GM21717 (cell line): ENCODE results near the gene CRY1.
"Not testable (repeated sequence)": the region's sequence is repeated elsewhere in the genome, so short reads cannot be mapped to it uniquely, and the experiment has no call there.

Experiments
- ATAC-seq: cut with Tn5 transposase; IDR thresholded peaks from one replicate; pipeline ENCODE4 v1.9.1; 2021; ENCODE audit warnings: mild to moderate bottlenecking, moderate library complexity; ENCODE audit not compliant: unreplicated experiment

The CRY1 gene

DNA sequence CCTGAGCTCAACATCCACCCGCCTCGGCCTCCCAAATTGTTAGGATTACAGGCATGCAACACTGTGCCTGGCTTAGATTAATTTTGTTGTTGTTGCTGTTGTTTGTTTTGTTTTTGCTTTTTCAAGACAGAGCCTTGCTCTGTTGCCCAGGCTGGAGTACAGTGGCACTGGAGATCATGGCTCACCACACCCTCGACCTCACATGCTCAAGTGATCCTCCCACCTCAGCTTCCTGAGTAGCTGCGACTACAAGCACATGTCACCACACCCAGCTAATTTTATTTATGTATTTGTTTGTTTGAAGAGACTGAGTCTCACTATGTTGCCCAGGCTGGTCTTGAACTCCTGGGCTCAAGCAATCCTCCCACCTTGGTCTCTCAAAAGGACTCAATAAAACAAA lies 26.7 kb downstream of the CRY1 start:
- no peak for ATAC-seq

DNA sequence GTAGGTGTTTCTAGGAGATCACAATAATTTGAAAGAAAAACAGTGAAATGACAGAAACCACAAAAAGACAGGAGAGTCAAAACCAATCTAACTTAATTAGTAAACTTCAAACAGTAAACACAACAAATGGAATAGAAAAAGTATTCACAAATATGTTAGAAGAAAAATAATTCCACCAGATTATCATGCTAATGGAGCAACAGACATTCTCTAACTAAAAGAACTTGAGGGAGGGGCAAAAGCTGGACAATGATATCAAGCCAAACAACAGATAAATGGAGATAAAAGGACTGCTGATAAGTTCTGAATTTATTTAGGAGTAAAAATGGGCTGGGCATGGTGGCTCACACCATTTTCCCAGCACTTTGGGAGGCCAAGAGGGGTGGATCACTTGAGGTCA lies 28.7 kb downstream of the CRY1 start:
- ATAC-seq, result no peak

DNA sequence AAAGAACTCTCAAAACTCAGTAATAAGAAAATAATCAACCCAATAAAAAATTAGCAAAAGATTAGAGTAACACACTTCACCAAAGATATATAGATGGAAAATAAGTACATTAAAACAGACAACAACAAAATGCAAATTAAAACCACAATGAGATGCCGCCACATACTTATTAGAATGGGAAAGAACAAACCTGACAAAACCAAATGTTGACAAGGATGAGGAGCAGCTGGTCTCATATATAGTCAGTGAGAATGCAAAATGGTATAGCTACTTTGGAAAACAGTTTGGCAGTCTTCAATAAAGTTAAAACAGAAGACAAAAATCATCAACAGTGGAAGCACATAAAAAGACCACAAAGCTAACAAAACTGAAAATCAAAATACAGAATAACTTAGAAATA lies 29.1 kb downstream of the CRY1 start:
- no peak for ATAC-seq

DNA sequence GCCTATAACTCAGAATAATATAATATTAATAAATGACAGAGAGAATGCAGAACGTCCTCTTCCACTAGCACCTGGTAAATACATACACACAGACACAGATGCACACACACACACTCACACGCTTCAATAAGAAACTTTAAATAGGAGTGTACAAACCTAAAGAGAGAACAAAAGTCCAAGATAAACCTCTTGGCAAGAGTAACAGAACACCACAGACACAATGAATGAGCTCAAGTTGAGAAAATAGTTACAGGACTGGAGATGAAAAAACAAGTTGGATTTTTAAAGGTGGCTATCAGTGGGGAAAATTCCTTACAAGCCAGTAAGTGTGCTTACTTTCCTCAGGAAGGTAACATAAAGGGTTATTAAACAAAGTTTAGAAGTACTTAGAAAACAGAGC lies 35.2 kb downstream of the CRY1 start:
- ATAC-seq, result no peak

DNA sequence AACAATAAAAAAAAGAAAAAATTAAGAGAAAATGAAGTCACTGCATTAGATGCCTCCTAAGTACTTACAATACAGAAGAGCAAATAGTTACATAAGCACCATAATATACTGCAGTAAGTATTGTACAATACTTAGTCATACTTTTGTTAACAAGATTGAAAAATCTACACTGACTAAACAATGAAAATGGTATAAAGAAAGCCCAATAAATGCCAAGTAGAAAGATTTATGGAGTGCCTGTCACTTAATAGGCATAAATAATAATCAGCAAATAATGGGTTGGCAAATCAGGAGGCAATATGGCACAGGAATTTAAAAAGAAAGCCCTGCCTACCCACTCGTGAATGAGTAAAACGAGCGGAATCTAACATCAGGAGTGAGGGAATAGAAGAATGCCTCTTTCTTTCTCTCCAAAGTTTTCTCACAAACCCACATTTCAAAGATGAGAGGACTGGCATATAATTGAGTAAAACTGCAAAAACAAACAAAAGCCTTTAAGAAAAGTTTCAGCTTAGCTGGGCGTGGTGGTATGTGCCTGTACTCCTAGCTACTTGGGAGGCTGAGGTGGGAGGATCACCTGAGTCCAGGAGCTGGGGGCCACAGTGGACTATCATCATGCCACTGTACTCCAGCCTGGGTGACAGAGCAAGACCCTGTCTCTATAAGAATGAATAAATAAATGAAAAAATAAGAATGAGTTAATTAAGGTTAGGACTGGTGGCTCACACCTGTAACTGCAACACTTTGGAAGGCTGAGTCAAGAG lies 36.1 kb downstream of the CRY1 start:
- no peak for ATAC-seq

DNA sequence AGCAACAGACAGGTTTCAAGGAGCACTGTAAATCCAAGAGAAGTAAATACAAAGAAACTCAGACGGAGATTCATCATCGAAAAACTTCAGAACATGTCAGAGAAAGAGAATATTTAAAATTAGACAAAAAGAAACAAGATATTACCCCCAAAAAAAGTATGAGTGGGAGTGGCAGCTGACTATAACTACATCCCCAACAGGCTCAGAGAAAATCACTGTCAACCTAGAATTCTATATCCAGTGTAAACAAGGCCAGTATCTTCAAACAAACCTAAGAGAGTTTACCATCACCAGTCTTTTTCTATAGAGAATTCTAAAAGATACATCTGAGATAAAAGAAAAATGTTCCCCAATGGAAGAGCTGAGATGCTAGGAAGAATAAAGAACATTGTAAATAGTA lies 39.6 kb downstream of the CRY1 start:
- no peak for ATAC-seq

DNA sequence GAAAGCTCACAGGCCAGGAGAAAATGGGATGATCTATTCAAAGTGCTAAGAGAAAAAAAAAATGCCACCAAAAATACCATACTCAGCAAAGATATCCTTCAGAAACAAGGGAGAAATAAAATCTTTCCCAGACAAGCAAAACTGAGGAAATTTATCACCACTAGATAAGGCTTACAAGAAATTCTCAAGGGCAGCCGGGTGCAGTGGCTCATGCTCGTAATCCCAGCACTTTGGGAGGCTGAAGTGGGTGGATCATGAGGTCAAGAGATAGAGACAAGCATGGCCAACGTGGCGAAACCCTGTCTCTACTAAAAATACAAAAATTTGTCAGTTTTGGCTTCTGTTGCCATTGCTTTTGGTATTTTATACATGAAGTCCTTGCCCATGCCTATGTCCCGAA lies 48.2 kb downstream of the CRY1 start:
- no peak for ATAC-seq

DNA sequence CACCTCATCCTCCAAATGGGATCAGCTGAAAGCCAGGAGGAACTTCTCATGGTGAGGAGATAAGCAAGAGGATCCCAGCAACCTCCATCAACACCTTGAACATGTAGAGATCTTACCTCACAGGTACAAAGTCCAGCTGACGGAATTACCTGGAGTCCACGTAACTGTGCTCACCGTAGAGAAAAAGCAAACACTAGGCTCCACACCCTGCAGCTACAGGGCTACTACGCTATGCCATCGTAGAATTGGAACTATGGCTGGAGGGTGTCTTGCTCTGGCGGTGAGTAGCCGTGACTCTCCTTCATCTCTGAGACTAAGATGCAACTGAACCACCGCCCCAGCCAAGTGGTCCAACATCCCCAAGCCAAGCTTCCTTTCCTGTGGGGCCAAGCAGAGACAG lies 50.5 kb downstream of the CRY1 start:
- ATAC-seq, result no peak

DNA sequence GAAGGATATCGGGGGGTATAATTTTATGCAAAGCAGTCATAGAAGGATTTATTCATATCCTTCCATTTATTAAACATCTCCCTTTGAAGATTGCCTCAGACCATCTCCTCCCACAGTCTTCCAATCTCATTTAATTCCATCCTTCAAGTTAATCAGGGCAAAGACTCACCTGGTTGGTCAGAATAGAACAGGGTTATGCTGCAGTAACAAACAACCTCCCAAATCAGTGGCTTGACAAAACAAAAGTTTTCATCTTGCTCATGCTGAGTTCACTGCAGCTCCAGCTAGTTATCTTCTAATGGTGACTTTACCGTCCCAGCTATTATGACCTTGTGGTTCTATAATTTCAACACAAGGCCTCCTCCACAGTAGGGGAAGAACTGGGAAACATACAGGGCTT lies 57.6 kb downstream of the CRY1 start:
- ATAC-seq, result no peak

DNA sequence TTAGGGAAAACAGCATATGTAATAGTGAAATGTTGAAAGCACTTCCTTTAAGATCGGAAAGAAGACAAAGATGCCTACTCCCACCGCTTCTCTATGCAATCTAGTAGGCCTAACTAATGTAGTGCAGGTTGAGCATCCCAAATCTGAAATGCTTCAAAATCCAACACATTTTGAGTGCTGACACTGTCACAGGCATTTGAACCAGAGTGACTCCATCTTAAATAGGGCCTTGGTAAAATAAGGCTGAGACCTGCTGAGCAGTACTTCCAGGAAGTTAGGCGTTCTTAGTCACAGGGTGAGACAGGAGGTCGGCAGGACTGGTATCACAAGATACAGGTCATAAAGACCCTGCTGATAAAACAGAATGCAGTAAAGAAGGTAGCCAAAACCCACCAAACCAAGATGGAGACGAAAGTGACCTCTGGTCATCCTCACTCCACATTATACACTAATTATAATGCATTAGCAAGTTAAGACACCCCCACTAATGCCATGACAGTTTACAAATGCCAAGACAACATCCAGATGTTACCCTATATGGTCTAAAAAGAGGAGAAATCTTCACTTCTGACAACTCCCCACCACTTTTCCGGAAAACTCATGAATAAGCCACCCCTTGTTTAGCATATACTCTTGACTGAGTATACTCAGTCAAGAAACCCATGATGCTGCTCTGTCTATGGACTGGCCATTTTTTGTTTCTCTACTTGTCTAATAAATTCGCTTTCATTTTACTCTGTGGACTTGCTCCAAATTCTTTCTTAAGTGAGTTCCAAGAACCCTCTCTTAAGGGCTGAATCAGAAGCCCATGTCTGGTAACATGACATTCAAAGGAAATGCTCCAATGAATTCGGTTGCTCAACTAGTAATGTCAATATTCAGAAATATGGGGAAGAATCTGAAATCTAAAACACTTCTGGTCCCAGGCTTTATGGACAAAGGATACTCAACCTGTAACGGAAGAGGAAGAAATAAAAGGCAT lies 59.3 kb downstream of the CRY1 start:
- no peak for ATAC-seq

DNA sequence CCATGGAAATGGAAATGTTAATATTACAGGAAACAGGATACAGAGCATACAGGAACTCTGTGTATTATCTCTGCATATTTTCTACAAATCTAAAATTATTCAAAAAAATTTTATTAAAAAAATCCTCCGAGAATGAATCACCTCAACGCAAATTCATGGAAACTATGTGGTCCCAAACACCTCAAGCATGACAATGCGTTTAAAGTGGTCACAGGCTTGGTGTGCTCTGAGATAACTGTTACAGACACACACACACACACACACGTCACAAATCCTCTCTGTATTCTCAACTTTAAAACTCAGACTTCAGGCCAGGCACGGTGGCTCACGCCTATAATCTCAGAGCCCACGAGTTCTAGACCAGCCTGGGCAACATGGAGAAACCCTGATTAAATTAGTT lies 61.1 kb downstream of the CRY1 start:
- no peak for ATAC-seq

DNA sequence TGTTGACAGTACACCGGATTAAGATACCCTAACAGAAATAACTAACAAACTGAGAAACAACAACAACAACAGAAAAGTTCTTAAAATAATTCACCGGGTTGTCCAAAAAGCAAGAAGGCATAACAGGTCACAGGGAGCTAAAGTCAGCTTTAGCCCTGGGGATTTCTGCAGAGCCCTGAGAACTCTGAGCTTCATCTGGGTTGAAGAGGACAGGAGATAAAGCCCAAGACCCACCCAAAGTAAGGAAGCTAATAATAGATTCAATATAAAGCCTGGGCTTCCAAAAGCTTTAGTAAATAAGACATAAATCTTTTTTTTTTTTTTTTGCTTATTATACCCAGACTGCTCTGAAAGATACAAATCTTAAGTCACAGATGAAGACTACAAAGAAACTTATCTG lies 62.3 kb downstream of the CRY1 start:
- ATAC-seq, result no peak

DNA sequence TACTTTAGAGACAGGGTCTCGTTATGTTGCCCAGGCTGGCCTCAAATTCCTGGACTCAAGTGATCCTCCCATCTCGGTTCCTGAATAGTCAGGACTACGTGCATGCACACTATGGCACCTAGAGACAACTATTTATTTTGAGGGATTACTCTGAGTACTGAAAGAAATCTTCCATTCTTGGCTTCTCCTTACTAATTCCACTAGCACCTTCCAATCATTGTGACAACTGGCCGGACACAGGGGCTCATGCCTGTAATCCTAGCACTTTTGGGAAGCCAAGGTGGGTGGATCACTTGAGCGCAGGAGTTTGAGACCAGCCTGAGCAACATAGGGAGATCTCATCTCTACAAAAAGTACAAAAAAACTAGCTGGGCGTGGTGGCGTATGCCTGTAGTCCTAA lies 64.3 kb downstream of the CRY1 start:
- ATAC-seq, result no peak

DNA sequence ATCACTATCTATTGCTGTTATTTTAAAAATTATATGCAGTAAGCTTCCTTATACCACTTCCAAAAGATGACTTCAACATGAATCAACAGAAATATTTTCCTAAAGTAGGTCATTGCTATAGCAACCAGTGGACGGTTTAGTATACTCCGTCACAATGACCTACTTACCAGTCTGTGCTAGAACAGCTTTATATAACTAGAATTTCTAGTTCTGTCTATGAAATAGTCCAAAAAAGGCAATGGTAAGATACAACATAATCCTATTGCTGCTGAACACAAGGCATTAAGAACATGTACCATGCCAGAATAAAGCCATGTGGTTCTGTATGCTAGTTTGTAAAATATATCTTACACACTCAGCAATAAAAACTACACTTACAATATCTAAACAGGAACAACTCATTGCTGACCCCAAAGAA lies 65.7 kb downstream of the CRY1 start:
- ATAC-seq, result no peak

DNA sequence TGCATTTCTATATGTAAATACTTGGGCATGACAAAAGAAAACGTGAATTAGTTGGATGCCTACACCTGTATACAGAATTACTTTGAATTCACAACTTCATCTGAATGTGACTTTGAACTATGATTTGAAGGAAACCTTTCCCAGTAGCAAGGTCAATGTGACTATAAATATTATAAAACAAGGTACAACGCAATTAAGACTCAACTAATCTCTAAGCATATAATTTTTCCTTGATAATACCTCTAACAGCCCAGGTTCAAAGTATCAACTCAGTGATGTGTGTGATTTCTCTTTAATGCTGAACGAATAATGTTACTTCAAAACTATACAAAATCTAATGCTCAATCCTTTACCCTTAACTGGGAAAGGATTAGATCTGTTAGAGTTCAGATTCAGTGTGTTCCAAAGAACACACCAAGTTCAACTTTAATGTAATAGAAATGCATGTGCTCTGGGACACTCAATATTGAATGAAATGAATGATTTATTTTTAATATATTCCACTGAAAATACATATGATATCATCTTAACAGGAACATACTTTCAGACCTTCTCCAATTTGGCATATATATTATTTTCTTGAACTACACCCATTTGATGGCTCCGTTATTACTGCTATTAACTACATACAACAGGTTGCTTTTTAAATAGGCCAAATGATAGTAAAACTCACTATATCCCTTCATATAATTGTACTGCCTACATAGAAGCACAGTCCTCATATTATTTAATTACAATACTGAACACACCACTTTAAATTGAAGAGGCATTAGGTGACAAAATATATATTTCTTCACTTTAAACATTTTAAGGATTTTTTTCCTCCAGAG lies 66.3 kb downstream of the CRY1 start:
- ATAC-seq, result no peak

DNA sequence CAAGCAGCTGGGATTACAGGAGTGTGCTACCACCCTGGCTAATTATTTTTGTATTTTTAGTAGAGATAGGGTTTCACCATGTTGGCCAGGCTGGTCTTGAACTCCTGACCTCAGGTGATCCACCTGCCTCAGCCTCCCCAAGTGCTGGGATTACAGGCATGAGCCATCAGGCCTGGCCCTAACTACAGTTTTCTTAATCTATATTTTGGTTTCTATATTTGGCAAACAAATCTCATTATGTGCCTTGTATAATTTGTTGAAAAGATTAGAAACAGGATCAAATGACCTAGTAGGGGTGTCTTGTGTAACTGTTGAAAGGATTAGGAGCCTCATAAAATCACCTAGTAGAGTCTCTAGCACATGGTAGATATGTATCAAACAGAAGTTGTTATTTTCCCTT lies 67.0 kb downstream of the CRY1 start:
- ATAC-seq, result not testable (repeated sequence)

DNA sequence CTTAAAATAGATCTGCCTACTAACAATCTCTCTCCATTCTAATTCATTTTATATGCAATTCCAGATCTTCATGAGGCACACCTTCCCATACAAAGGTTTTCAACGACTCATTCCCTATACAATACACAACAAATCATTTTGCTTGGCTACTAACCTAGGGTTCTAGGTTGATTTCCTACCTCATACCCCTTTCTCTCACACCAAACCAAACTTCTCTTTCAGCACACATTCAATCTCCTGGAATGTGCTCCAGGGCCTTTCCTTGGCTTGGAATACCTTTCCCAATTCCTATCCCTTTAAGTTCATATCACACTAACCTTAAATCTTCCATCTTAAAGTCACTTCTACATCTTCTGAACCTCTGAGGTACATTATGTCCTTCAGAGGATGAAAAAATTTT lies 67.7 kb downstream of the CRY1 start:
- ATAC-seq, result no peak

DNA sequence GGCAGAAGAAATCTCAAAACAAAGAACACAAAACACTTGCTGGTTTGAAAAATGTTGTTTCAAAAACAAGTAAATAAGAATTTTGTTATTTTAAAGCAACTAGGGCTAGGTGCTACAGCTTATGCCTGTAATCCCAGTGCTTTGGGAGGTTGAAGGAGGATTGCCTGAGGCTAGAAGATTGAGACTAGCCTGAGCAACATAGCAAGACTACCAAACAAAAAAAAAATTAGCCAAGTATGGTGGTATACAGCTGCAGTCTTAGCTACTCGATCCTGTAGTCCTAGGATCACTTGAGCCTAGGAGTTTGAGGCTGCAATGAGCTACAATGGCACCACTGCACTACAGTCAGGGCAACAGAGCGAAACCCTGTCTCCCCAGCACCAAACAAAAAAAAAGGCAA lies 73.8 kb downstream of the CRY1 start:
- ATAC-seq, result no peak

DNA sequence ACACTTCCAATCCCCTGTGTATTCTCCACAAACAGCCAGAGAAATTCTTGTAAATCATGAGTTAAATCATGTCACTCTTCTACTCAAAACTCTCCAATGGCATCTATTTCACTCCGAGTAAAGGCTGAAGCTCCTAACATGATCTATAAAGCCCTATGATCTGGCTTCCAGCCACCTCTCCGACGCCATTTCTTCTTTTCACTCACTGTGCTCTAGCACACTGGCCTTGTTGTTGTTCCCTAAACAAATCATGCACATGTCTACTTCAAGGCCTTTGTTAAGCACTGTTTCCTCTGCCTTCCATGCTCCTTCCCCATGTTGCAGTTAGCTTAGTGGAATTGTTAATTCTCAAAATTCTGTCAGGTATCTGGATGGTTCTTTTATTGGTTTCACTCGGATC lies 76.3 kb downstream of the CRY1 start:
- no peak for ATAC-seq

DNA sequence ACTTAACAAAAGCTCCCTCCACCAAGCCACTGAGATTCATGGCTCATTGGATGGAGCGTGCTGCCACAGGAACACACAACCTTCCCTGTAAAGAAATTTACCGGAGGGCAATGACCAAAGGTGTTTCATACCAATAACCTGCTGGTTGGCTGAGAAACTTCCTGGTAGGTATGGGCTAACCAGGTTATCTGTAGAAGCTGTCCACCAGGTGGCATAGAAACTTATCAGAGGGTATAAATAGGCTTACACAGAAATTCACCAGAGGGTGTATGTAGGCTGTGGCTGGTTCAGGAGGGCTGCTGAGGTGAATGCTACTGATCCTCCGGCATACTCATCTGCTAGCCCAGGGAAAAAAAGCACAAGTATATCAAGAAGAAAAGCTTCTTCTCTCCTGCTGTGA lies 79.3 kb downstream of the CRY1 start:
- no peak for ATAC-seq

DNA sequence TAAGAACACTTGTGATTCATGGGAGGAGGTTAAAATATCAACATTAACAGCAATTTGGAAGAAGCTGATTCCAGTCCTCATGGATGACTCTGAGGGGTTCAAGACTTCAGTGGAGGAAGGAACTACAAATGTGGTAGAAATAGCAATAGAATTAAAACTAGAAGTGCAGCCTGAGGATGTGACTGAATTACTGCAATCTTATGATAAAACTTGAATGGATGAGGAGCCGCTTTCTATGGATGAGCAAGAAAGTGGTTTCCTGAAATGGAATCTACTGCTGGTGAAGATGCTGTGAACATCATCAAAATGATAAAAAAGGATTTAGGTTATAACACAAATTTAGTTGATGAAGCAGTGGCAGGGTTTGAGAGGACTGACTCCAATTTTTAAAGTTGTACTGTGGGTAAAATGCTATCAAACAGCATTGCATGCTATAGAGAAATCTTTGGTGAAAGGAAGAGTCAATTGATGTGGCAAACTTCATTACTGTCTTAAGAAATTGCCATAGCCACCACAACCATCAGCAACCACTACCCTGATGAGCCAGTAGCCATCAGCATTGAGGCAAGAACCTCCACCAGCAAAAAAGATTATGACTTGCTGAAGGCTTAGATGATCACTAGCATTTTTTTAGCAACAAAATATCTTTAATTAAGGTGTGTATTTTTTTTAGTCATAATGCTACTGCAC lies 80.5 kb downstream of the CRY1 start:
- ATAC-seq, result no peak
